NCI-H446 (cell line): ENCODE measurements around the gene TEX29.

Experiments used
- DNase-seq, 2 experiments: peaks; one replicate each; lab custom pipeline; 2025; lab: John Stamatoyannopoulos, UW

TEX29 gene

GRCh38 chr13:111370570-111371535, 50.4 kb downstream of the TEX29 start:
- DNase-seq, result no peak

- no peak for DNase-seq
These were observed 51.3 kb downstream of the TEX29 start for GRCh38 chr13:111371720-111372119.

- no peak for DNase-seq
These were observed 52.4 kb downstream of the TEX29 start for GRCh38 chr13:111372651-111373425.

GRCh38 chr13:111373486-111373885, 53.0 kb downstream of the TEX29 start:
- no peak for DNase-seq

- no peak for DNase-seq
These were observed 60.0 kb downstream of the TEX29 start for GRCh38 chr13:111380431-111380830.

- no peak for DNase-seq
These were observed 62.0 kb downstream of the TEX29 start for GRCh38 chr13:111382411-111382810.

- DNase-seq, result no peak
These were observed 62.4 kb downstream of the TEX29 start for GRCh38 chr13:111382877-111383276.

- DNase-seq, result no peak
These were observed 63.4 kb downstream of the TEX29 start for GRCh38 chr13:111383591-111384440.

GRCh38 chr13:111384441-111385182, 64.2 kb downstream of the TEX29 start:
- DNase-seq, result no peak

GRCh38 chr13:111385183-111385857, 64.9 kb downstream of the TEX29 start:
- no peak for DNase-seq

GRCh38 chr13:111387026-111387871, 66.8 kb downstream of the TEX29 start:
- DNase-seq, result no peak

- DNase-seq, result no peak
These were observed 67.6 kb downstream of the TEX29 start for GRCh38 chr13:111387945-111388600.

GRCh38 chr13:111388851-111389500, 68.5 kb downstream of the TEX29 start:
- DNase-seq, result no peak

- no peak for DNase-seq
These were observed 69.4 kb downstream of the TEX29 start for GRCh38 chr13:111389621-111390521.

GRCh38 chr13:111390522-111391270, 70.3 kb downstream of the TEX29 start:
- no peak for DNase-seq

GRCh38 chr13:111392486-111392885, 72.0 kb downstream of the TEX29 start:
- DNase-seq, result no peak
